ENCODE data around the gene LINC00632.

LINC00632 gene

GRCh38 chrX:140765043-140765784, 55.7 kb downstream of the LINC00632 start:
- DNase-seq = no peak

GRCh38 chrX:140766024-140766611, 56.6 kb downstream of the LINC00632 start:
- peak in 1 of 2 experiments; percentile 3 for DNase-seq

- DNase-seq = no peak
Observed at GRCh38 chrX:140767646-140768045, 58.1 kb downstream of the LINC00632 start.

- no peak for DNase-seq
Observed at GRCh38 chrX:140775211-140775610, 65.7 kb downstream of the LINC00632 start.

- no peak for DNase-seq
Observed at GRCh38 chrX:140776320-140776719, 66.8 kb downstream of the LINC00632 start.

GRCh38 chrX:140794642-140795041, 85.1 kb downstream of the LINC00632 start:
- DNase-seq = no peak

GRCh38 chrX:140799216-140799615, 89.7 kb downstream of the LINC00632 start:
- DNase-seq = no peak

- DNase-seq = no peak
Observed at GRCh38 chrX:140804292-140804691, 94.7 kb downstream of the LINC00632 start.

GRCh38 chrX:140815868-140816267, 106.3 kb downstream of the LINC00632 start:
- DNase-seq = no peak

GRCh38 chrX:140817943-140818342, 108.4 kb downstream of the LINC00632 start:
- no peak for DNase-seq

- no peak for DNase-seq
Observed at GRCh38 chrX:140821280-140821679, 111.7 kb downstream of the LINC00632 start.

GRCh38 chrX:140822184-140822583, 112.6 kb downstream of the LINC00632 start:
- DNase-seq = no peak

GRCh38 chrX:140822861-140823260, 113.3 kb downstream of the LINC00632 start:
- DNase-seq = no peak

GRCh38 chrX:140836874-140837273, 127.3 kb downstream of the LINC00632 start:
- DNase-seq = no peak

Measured in cerebellar nuclear complex (tissue), 1 donor.